Uterus (tissue), 4 donors: ENCODE results near the gene SMIM1. TPM values are rescaled to one million over a fixed set of nuclear protein-coding genes. Genes with fewer than 3 reads are reported as not detected.

ENCODE experiments used
- DNase-seq, 2 donors: peaks; one replicate each; pipeline ENCODE4 v3.0.0-alpha.2; 2019 to 2020
- H3K27ac ChIP-seq, 2 donors: fragments of 200-600 bp; sonication (generic); 1 replicate in 1 of 2; 2 replicates in 1 of 2; pipeline ENCODE4 v1.5.1; 2016 to 2018
- H3K27me3 ChIP-seq, 2 donors: fragments of 200-600 bp; sonication (generic); one replicate each; pipeline ENCODE4 v1.5.1; 2018 to 2019; ENCODE audit warnings: control low read depth in 1 of 2
- H3K36me3 ChIP-seq, 2 donors: fragments of 200-600 bp; sonication (generic); one replicate each; pipeline ENCODE4 v1.5.1; 2019; ENCODE audit warnings: control low read depth in 1 of 2
- H3K4me1 ChIP-seq, 2 donors: fragments of 200-600 bp; sonication (generic); one replicate each; pipeline ENCODE4 v1.5.1; 2018 to 2019; ENCODE audit warnings: control low read depth in 1 of 2
- H3K4me3 ChIP-seq, 2 donors: fragments of 200-600 bp; sonication (generic); 1 replicate in 1 of 2; 2 replicates in 1 of 2; pipeline ENCODE4 v1.5.1; 2018 to 2019; ENCODE audit warnings: mild to moderate bottlenecking in 1 of 2
- H3K9me3 ChIP-seq, 2 donors: fragments of 200-600 bp; sonication (generic); one replicate each; pipeline ENCODE4 v1.5.1; 2019; ENCODE audit warnings: control low read depth in 1 of 2
- CTCF ChIP-seq, 4 experiments: fragments of 200-600 bp in 2 of 4; fragments of 450-650 bp in 2 of 4; sonication (generic) in 2 of 4; IDR thresholded peaks; one replicate each; pipeline ENCODE4 v1.5.1; 2016 to 2019; ENCODE audit warnings: antibody characterized with exemption in 4 of 4, mild to moderate bottlenecking in 2 of 4, moderate library complexity in 1 of 4
- POLR2A ChIP-seq, 2 donors: fragments of 450-650 bp; IDR thresholded peaks; one replicate each; pipeline ENCODE4 v1.6.1; 2016; ENCODE audit warnings: antibody characterized with exemption in 2 of 2, mild to moderate bottlenecking in 1 of 2, moderate library complexity in 1 of 2
- intact Hi-C: fragments of 100-400 bp; cut with DNase I; formaldehyde crosslinking; loops from one replicate; pipeline ENCODE4 v1.15.1; 2023; ENCODE audit warnings: low total_unique reads
- total RNA-seq, 4 donors: library from RNA; depleted of rRNA in 3 of 4; stranded (reverse); fragments of >200 nt in 3 of 4; gene quantifications; one replicate each; pipeline versions ENCODE4 v1.1.0 to v1.2.4, GENCODE V29; 2014 to 2023
- donor health status: DM: yes; HTN: yes; CAD: no.

Gene SMIM1
- total RNA-seq, 4 donors from 2014 or later, result 4.4 to 15.4 TPM; not detected in 2

DNA sequence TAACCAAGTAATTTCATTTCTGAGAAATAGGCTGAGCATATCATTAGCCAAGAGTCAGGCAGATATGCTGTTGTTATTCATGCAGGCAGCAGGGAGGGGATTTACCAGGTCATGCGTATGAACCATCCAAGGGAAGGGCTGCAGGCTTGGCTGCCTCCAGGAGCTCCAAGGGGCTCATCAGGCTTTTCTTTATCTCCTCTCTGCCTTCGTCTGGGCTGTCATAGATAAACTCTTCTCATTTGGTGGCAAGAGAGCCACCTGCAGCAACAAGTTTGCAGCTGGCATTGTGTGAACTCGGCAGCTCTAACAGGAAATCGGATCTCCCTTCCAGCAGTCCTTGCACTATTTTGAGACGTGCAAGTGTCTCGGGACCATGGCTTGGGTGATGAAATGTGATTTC lies 12.8 kb upstream of the SMIM1 start:
- DNase-seq, result no peak
- no peaks in the 10 kb centered on the region for H3K27me3 ChIP-seq

DNA sequence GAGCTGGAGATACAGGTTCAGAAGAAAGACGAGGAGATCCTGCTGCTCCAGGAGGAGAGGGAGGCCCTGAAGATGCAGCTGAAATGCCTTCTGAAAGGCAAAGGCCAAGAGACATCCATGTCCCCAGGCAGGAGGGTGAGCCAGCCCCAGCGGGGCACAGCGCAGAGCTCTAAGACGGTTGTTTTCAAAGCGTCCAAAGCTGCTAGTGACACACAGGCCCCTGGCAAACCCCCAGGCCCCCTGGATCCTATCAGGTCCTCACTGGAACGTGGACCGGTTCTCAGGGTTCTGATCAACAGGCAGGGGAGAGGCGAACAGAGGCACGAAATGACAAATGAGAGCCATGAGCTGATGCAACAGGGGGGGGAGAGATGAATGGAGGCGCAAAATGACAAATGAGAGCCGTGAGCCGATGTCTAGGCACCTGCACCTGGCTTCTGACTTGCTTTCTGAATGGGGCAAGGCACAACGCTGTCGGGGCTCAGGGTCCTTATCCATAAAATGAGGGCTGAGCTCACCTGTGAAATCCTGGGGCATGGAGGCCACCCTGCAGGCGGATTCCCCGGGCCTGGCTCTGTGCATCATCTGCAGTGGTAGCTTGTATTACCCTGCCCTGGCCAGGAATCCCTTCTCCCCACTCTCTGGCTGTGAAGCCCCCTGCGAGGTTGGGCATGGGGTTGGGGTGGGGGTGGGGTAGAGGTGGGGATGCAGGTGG lies 11.1 kb upstream of the SMIM1 start:
- H3K4me1 ChIP-seq, result no peaks in the 10 kb centered on the region
- no peaks in the 10 kb centered on the region for H3K36me3 ChIP-seq
- TF ChIP-seq CTCF (IDR thresholded peaks at IDR 0.05), result no peak
- no peak for TF ChIP-seq POLR2A (IDR thresholded peaks at IDR 0.05)
- H3K27ac ChIP-seq, result no peak overlapping the region
- no peak for DNase-seq
- intact Hi-C loops, result no loop called here
- H3K9me3 ChIP-seq, result no peaks in the 10 kb centered on the region
- no peaks in the 10 kb centered on the region for H3K27me3 ChIP-seq
- H3K4me3 ChIP-seq, result no peak overlapping the region

More for the DNA sequence above, 12.8 kb upstream of the SMIM1 start:
- H3K4me3 ChIP-seq, result no peak overlapping the region
- H3K36me3 ChIP-seq, result no peaks in the 10 kb centered on the region
- TF ChIP-seq POLR2A (IDR thresholded peaks at IDR 0.05) (no peak), CTCF (IDR thresholded peaks at IDR 0.05) (no peak)
- no peaks in the 10 kb centered on the region for H3K9me3 ChIP-seq
- no peak overlapping the region for H3K27ac ChIP-seq
- no peaks in the 10 kb centered on the region for H3K4me1 ChIP-seq
- intact Hi-C loops, result no loop called here

GRCh38 chr1:3762151-3762872 lies 10.2 kb upstream of the SMIM1 start:
- H3K27ac ChIP-seq, result no peak overlapping the region
- intact Hi-C loops, result no loop called here
- no peaks in the 10 kb centered on the region for H3K36me3 ChIP-seq
- H3K9me3 ChIP-seq, result no peaks in the 10 kb centered on the region
- no peaks in the 10 kb centered on the region for H3K27me3 ChIP-seq
- H3K4me1 ChIP-seq, result no peaks in the 10 kb centered on the region
- no peak for DNase-seq
- no peak for TF ChIP-seq POLR2A (IDR thresholded peaks at IDR 0.05)
- TF ChIP-seq CTCF (IDR thresholded peaks at IDR 0.05), result no peak
- H3K4me3 ChIP-seq, result no peak overlapping the region

- H3K9me3 ChIP-seq, result no peaks in the 10 kb centered on the region
- no peak for DNase-seq
- H3K36me3 ChIP-seq, result no peaks in the 10 kb centered on the region
- no peak overlapping the region for H3K27ac ChIP-seq
- H3K27me3 ChIP-seq, result no peaks in the 10 kb centered on the region
- TF ChIP-seq CTCF (IDR thresholded peaks at IDR 0.05), result no peak
- no peak for TF ChIP-seq POLR2A (IDR thresholded peaks at IDR 0.05)
- H3K4me3 ChIP-seq, result no peak overlapping the region
- H3K4me1 ChIP-seq, result no peaks in the 10 kb centered on the region
- intact Hi-C loops, result no loop called here
Measured at GRCh38 chr1:3762873-3763228, 9.7 kb upstream of the SMIM1 start.

DNA sequence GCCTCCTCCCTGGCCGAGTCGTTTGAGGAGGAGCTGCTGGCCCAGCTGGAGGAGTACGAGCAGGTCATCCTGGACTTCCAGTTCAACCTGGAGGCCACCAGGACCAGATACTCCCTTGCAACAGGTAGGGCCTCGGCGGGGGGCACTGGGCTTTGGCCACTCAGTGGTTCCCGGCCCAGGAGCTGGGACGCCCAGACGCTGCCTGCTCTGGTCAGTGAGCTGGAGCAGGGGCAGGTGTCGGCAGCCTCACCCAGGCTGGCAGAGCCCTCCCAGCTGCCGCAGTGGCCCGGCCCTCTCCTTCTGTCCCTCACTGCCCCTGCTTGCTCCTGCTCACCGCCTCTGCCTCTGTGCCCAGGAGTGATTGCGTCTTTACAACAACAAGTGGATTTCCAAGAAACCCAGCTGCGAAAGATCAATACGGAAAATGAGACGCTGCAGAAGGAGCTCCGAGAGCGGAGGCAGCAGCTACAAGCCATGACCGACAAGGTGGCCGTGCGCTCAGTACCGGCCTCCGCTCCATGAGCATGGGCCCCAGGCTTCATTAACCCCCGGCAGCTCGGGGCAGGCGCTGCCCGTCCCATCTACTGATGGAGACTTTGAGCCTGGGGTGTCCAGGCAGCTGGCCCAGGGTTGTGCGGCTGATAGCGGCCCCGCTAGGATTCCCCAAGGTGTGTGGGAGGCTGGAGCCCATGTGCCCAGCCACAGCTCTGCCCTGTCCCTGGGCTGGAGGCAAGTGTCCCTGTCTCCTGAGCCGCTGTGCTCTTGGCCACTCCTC lies 9.0 kb upstream of the SMIM1 start:
- intact Hi-C loops, result no loop called here

More for the DNA sequence above, 9.0 kb upstream of the SMIM1 start:
- Histone ChIP-seq H3K27me3 (no peaks in the 10 kb centered on the region), H3K4me1 (no peaks in the 10 kb centered on the region), H3K27ac (no peak overlapping the region), H3K36me3 (no peaks in the 10 kb centered on the region), H3K9me3 (no peaks in the 10 kb centered on the region), H3K4me3 (no peak overlapping the region)
- TF ChIP-seq CTCF (IDR thresholded peaks at IDR 0.05) (no peak), POLR2A (IDR thresholded peaks at IDR 0.05) (no peak)
- no peak for DNase-seq
